Measurements from ENCODE around the gene VPS13D. TPM values are rescaled to one million over a fixed set of nuclear protein-coding genes. Genes with fewer than 3 reads are reported as not detected.

The VPS13D gene
- total RNA-seq, 1 experiment from 2014 or later = 33.1 TPM

Small RNAs within 50 kb of the gene (microRNA-seq; reads per million reads assigned to microRNA genes)
- not detected for gene MIR4632 (ENCODE audit: unreplicated experiment)

Other genes with a start within 250 kb of the VPS13D start
- 104 TPM for gene MFN2, start 249.6 kb upstream of the VPS13D start, total RNA-seq (2021; ENCODE audit: unreplicated experiment)
- 56.3 TPM for gene MIIP, start 210.5 kb upstream of the VPS13D start, total RNA-seq (2021; ENCODE audit: unreplicated experiment)
- gene TNFRSF8, start 166.7 kb upstream of the VPS13D start, total RNA-seq (2021; ENCODE audit: unreplicated experiment) = 0.13 TPM
- 18.8 TPM for gene TNFRSF1B, start 63.0 kb upstream of the VPS13D start, total RNA-seq (2021; ENCODE audit: unreplicated experiment)

Measured in Panc1 (cell line).